HepG2 (cell line): ENCODE data around the gene BCL2. TPM values are rescaled to one million over a fixed set of nuclear protein-coding genes. Genes with fewer than 3 reads are reported as not detected.

Experiments
- BHLHE40 ChIP-seq: IDR thresholded peaks from 2 replicates; pipeline ENCODE4 v1.6.1; 2011; ENCODE audit warnings: low read length, improper control_type of control experiment
- CEBPG ChIP-seq: IDR thresholded peaks from 2 replicates; pipeline ENCODE4 v1.6.1; 2016
- HNRNPK ChIP-seq: fragments of 200-400 bp; formaldehyde crosslinking; IDR thresholded peaks from 2 replicates; pipeline ENCODE4 v1.6.1; 2018; ENCODE audit warnings: low read length, low read depth, moderate library complexity, mild to moderate bottlenecking; ENCODE audit not compliant: poor library complexity, severe bottlenecking
- KLF9 ChIP-seq: IDR thresholded peaks from 2 replicates; pipeline ENCODE4 v1.6.1; 2016; ENCODE audit warnings: low read depth
- RAD21 ChIP-seq: fragments of 450-650 bp; formaldehyde crosslinking; IDR thresholded peaks from 2 replicates; pipeline ENCODE4 v1.5.0; 2020; ENCODE audit warnings: mild to moderate bottlenecking
- SMYD3 ChIP-seq: sonication (generic); formaldehyde crosslinking; IDR thresholded peaks from 2 replicates; pipeline ENCODE4 v1.8.1; 2023; ENCODE audit warnings: mild to moderate bottlenecking, missing genetic modification reagents
- SOX5 ChIP-seq: IDR thresholded peaks from 2 replicates; pipeline ENCODE4 v1.6.1; 2016; ENCODE audit warnings: borderline replicate concordance
- XRCC5 ChIP-seq: fragments of 200-400 bp; formaldehyde crosslinking; optimal IDR thresholded peaks from 2 replicates; pipeline ENCODE3; 2017; ENCODE audit warnings: mild to moderate bottlenecking, low read length
- ZFP36L1 ChIP-seq: sonication (generic); formaldehyde crosslinking; IDR thresholded peaks from 2 replicates; pipeline ENCODE4 v1.8.0; 2022; ENCODE audit warnings: mild to moderate bottlenecking, missing genetic modification reagents, moderate library complexity
- polyA plus RNA-seq, 8 experiments: library from polyadenylated mRNA; depleted of rRNA in 3 of 8; stranded (reverse) in 7 of 8; unstranded in 1 of 8; fragments of >200 nt; fragmentation: Illumina TruSeq in 4 of 8; extraction: Trizol in 4 of 8; gene quantifications; 2 replicates each; pipeline versions ENCODE4 v1.2.1 to v1.2.3, GENCODE V29; 2011 to 2016; ENCODE audit warnings: low read depth in 4 of 8, missing spikeins in 1 of 8, mixed read lengths in 1 of 8; ENCODE audit not compliant: insufficient read depth in 1 of 8
- total RNA-seq, 5 experiments: library from RNA; depleted of rRNA; stranded (reverse); fragments of >200 nt; fragmentation: Illumina TruSeq; extraction: Trizol; gene quantifications; 2 replicates each; pipeline ENCODE4 v1.2.3, GENCODE V29; 2016; ENCODE audit warnings: low read depth in 1 of 5
- TF ChIP-seq, protein P1 (sequence below): IDR thresholded peaks from 2 replicates; pipeline ENCODE4 v1.6.1; 2012; ENCODE audit warnings: low read length, improper control_type of control experiment
- TF ChIP-seq, protein P2 (sequence below): IDR thresholded peaks from 2 replicates; pipeline ENCODE4 v1.6.1; 2016
- TF ChIP-seq, protein P3 (sequence below): IDR thresholded peaks from 2 replicates; pipeline ENCODE4 v1.6.1; 2016; ENCODE audit warnings: low read depth
- TF ChIP-seq, protein P4 (sequence below), 2 experiments: sonication (generic) in 1 of 2; formaldehyde crosslinking in 1 of 2; IDR thresholded peaks; 2 replicates each; pipeline versions ENCODE4 v1.6.1 to v1.9.0; 2014 to 2022; ENCODE audit warnings: antibody characterized with exemption in 1 of 2, borderline replicate concordance in 1 of 2, inconsistent platforms in 1 of 2, low read depth in 1 of 2, missing genetic modification reagents in 1 of 2

Gene BCL2
- total and polyA plus RNA-seq, 2 of the 13 experiments (the other 11 are each of a cell fraction or from before 2014, with no cell fraction given), result 0.07 to 0.53 TPM

DNA sequence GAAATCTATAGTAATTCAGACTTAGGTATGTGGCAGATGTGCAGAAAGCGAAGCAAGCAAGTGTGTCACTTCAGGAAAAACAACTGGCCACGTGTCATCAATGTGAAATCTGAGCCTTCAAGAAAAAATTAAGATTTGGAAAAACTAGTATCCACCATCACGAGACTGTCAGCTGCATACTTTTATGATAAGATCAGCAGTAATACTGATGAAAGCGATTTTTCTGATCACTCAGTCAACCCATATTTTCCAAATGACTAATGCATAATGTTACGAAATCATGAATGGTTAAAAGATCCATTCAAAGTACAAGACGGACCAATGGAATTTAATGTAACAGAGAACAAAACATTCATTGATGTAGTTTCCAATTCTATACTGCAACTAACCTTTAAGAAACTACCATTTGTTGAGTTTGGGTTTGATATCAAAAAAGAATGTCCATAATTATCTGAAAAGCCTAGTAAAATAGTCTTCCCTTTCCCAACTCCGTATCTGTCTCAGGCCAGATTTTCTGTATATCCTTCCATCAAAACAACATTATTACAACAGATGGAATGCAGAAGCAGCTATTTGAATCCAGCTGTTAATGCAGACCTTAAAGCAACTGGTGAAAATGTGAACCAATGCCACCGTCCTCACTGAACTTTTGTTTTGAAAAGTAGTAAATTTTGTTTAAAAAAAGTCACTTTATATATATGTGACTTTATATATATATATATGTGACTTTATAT is 17.0 kb upstream of the BCL2 start (continued):
- TF ChIP-seq, protein P1, sequence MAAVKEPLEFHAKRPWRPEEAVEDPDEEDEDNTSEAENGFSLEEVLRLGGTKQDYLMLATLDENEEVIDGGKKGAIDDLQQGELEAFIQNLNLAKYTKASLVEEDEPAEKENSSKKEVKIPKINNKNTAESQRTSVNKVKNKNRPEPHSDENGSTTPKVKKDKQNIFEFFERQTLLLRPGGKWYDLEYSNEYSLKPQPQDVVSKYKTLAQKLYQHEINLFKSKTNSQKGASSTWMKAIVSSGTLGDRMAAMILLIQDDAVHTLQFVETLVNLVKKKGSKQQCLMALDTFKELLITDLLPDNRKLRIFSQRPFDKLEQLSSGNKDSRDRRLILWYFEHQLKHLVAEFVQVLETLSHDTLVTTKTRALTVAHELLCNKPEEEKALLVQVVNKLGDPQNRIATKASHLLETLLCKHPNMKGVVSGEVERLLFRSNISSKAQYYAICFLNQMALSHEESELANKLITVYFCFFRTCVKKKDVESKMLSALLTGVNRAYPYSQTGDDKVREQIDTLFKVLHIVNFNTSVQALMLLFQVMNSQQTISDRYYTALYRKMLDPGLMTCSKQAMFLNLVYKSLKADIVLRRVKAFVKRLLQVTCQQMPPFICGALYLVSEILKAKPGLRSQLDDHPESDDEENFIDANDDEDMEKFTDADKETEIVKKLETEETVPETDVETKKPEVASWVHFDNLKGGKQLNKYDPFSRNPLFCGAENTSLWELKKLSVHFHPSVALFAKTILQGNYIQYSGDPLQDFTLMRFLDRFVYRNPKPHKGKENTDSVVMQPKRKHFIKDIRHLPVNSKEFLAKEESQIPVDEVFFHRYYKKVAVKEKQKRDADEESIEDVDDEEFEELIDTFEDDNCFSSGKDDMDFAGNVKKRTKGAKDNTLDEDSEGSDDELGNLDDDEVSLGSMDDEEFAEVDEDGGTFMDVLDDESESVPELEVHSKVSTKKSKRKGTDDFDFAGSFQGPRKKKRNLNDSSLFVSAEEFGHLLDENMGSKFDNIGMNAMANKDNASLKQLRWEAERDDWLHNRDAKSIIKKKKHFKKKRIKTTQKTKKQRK, result no peak
- TF ChIP-seq, protein P2, sequence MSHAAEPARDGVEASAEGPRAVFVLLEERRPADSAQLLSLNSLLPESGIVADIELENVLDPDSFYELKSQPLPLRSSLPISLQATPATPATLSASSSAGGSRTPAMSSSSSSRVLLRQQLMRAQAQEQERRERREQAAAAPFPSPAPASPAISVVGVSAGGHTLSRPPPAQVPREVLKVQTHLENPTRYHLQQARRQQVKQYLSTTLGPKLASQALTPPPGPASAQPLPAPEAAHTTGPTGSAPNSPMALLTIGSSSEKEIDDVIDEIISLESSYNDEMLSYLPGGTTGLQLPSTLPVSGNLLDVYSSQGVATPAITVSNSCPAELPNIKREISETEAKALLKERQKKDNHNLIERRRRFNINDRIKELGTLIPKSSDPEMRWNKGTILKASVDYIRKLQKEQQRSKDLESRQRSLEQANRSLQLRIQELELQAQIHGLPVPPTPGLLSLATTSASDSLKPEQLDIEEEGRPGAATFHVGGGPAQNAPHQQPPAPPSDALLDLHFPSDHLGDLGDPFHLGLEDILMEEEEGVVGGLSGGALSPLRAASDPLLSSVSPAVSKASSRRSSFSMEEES (CRISPR knock-in tag), result 0 out of 2 replicates have a peak, but pooled peaks have one; percentile 48
- TF ChIP-seq HNRNPK (no peak), RAD21 (CRISPR knock-in tag) (no peak), XRCC5 (no peak), SMYD3 (no peak), BHLHE40 (0 out of 2 replicates have a peak, but pooled peaks have one; percentile 16), KLF9 (CRISPR knock-in tag) (no peak), SOX5 (CRISPR knock-in tag) (peak; percentile 11; the same call in 1 of the 2 replicates), CEBPG (peak; percentile 67), ZFP36L1 (CRISPR knock-in tag) (no peak)
- TF ChIP-seq, protein P3, sequence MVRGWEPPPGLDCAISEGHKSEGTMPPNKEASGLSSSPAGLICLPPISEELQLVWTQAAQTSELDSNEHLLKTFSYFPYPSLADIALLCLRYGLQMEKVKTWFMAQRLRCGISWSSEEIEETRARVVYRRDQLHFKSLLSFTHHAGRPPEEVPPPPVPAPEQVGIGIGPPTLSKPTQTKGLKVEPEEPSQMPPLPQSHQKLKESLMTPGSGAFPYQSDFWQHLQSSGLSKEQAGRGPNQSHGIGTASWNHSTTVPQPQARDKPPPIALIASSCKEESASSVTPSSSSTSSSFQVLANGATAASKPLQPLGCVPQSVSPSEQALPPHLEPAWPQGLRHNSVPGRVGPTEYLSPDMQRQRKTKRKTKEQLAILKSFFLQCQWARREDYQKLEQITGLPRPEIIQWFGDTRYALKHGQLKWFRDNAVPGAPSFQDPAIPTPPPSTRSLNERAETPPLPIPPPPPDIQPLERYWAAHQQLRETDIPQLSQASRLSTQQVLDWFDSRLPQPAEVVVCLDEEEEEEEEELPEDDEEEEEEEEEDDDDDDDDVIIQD (CRISPR knock-in tag), result peak; percentile 45; the same call in 1 of the 2 replicates
- TF ChIP-seq, protein P4, sequence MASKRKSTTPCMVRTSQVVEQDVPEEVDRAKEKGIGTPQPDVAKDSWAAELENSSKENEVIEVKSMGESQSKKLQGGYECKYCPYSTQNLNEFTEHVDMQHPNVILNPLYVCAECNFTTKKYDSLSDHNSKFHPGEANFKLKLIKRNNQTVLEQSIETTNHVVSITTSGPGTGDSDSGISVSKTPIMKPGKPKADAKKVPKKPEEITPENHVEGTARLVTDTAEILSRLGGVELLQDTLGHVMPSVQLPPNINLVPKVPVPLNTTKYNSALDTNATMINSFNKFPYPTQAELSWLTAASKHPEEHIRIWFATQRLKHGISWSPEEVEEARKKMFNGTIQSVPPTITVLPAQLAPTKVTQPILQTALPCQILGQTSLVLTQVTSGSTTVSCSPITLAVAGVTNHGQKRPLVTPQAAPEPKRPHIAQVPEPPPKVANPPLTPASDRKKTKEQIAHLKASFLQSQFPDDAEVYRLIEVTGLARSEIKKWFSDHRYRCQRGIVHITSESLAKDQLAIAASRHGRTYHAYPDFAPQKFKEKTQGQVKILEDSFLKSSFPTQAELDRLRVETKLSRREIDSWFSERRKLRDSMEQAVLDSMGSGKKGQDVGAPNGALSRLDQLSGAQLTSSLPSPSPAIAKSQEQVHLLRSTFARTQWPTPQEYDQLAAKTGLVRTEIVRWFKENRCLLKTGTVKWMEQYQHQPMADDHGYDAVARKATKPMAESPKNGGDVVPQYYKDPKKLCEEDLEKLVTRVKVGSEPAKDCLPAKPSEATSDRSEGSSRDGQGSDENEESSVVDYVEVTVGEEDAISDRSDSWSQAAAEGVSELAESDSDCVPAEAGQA (IDR thresholded peaks at IDR 0.05; ENCODE audit: low read depth), result no peak
- TF ChIP-seq, protein P4 (CRISPR knock-in tag; IDR thresholded peaks at IDR 0.05; ENCODE audit: borderline replicate concordance), result no peak
